Measurements from ENCODE around the gene C3orf52. TPM values are rescaled to one million over a fixed set of nuclear protein-coding genes. Genes with fewer than 3 reads are reported as not detected.

Gene C3orf52
- total and polyA plus RNA-seq, 2 experiments from 2014 or later, result 8.1 to 16.6 TPM

- Histone ChIP-seq H3K27me3 (ENCODE audit: insufficient read depth) (no peaks in the 10 kb centered on the region), H3K4me3 (no peak overlapping the region), H3K4me1 (ENCODE audit: insufficient read depth) (peaks cover 17% of the 10 kb centered on the region), H4K20me1 (replicated peaks; ENCODE audit: insufficient read depth) (no peaks in the 10 kb centered on the region), H3K4me2 (no peak overlapping the region), H3K9me2 (ENCODE audit: insufficient read depth) (no peaks in the 10 kb centered on the region), H3K27ac (ENCODE audit: low read depth) (no peak overlapping the region), H3F3A (replicated peaks; ENCODE audit: low read depth) (no peaks in the 10 kb centered on the region; the same call in 1 of the 2 replicates), H3K36me3 (ENCODE audit: insufficient read depth) (no peaks in the 10 kb centered on the region), H3K79me2 (replicated peaks; ENCODE audit: insufficient read depth) (no peaks in the 10 kb centered on the region), H2AFZ (no peak overlapping the region)
- no peaks in the 10 kb centered on the region for H3K9me3 Mint-ChIP-seq
- H3K4me1 Mint-ChIP-seq, result peaks cover 19% of the 10 kb centered on the region
- no peak overlapping the region for H3K4me3 Mint-ChIP-seq
- no peaks in the 10 kb centered on the region for H3K27me3 Mint-ChIP-seq (ENCODE audit: insufficient read depth, low read depth, poor library complexity)
- H3K27ac Mint-ChIP-seq, result no peak overlapping the region
- no peaks in the 10 kb centered on the region for H3K36me3 Mint-ChIP-seq (ENCODE audit: low read depth)
- no peak for ATAC-seq
- no peak for DNase-seq (ENCODE audit: low spot score)
- no peak for TF ChIP-seq POLR2AphosphoS5 (IDR thresholded peaks at IDR 0.05; ENCODE audit: low read depth)
- no peak for TF ChIP-seq CREB1 (CRISPR knock-in tag; IDR thresholded peaks at IDR 0.05; ENCODE audit: low read depth)
- no peak for TF ChIP-seq REST (IDR thresholded peaks at IDR 0.05; ENCODE audit: unreplicated experiment)
- no peak for TF ChIP-seq STAT1 (IDR thresholded peaks at IDR 0.05; ENCODE audit: unreplicated experiment)
- no peak for TF ChIP-seq ZNF114 (CRISPR knock-in tag; IDR thresholded peaks at IDR 0.05)
- TF ChIP-seq EZH2phosphoT487 (IDR thresholded peaks at IDR 0.05; ENCODE audit: unreplicated experiment), result no peak
- TF ChIP-seq NANOG (IDR thresholded peaks at IDR 0.05; ENCODE audit: borderline replicate concordance), result no peak
- no peak for TF ChIP-seq EZH2 (IDR thresholded peaks at IDR 0.05; ENCODE audit: low read depth, unreplicated experiment)
Measured at GRCh38 chr3:112047264-112047663, 38.9 kb upstream of the C3orf52 start.

DNA sequence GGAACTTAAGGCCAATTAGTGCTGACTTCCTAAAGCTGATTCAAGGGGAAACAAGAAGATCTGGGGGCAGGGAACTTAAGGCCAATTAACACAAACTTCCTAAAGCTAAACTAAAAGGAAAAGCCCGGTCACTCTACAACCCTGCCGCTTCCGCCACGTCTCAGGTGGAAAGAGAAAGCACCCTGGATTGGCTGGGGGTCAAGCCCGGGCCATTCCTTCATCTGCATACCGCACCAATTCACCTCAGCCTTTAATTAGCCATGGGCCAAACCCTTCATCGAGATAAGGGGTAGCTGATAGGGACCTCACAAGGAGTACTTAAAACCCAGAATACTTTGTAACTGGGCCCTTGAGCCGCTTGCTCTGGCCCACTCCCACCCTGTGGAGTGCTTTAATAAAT, 37.3 kb upstream of the C3orf52 start:
- Mint-ChIP-seq H3K4me3 (no peak overlapping the region), H3K36me3 (ENCODE audit: low read depth) (no peaks in the 10 kb centered on the region), H3K4me1 (peaks cover 32% of the 10 kb centered on the region), H3K27ac (no peak overlapping the region), H3K9me3 (no peaks in the 10 kb centered on the region), H3K27me3 (ENCODE audit: insufficient read depth, low read depth, poor library complexity) (no peaks in the 10 kb centered on the region)
- Histone ChIP-seq H2AFZ (peak overlapping the region; percentile 72; the same call in 1 of the 2 replicates), H3K36me3 (ENCODE audit: insufficient read depth) (no peaks in the 10 kb centered on the region), H3K27ac (ENCODE audit: low read depth) (no peak overlapping the region), H3K27me3 (ENCODE audit: insufficient read depth) (no peaks in the 10 kb centered on the region), H3F3A (replicated peaks; ENCODE audit: low read depth) (no peaks in the 10 kb centered on the region; the same call in 1 of the 2 replicates), H3K79me2 (replicated peaks; ENCODE audit: insufficient read depth) (no peaks in the 10 kb centered on the region), H4K20me1 (replicated peaks; ENCODE audit: insufficient read depth) (no peaks in the 10 kb centered on the region), H3K4me2 (peak overlapping the region; percentile 61), H3K9me2 (ENCODE audit: insufficient read depth) (no peaks in the 10 kb centered on the region), H3K4me3 (no peak overlapping the region), H3K4me1 (ENCODE audit: insufficient read depth) (peaks cover 22% of the 10 kb centered on the region)
- DNase-seq (ENCODE audit: low spot score), result peak; percentile 57
- ATAC-seq, result peak; percentile 90
- TF ChIP-seq EZH2 (IDR thresholded peaks at IDR 0.05; ENCODE audit: low read depth, unreplicated experiment), result no peak
- TF ChIP-seq REST (IDR thresholded peaks at IDR 0.05; ENCODE audit: unreplicated experiment), result no peak
- TF ChIP-seq JUNB (IDR thresholded peaks at IDR 0.05; ENCODE audit: unreplicated experiment), result no peak
- no peak for TF ChIP-seq EZH2phosphoT487 (IDR thresholded peaks at IDR 0.05; ENCODE audit: unreplicated experiment)
- TF ChIP-seq STAT1 (IDR thresholded peaks at IDR 0.05; ENCODE audit: unreplicated experiment), result no peak
- TF ChIP-seq ZNF331 (CRISPR knock-in tag; IDR thresholded peaks at IDR 0.05; ENCODE audit: low read depth), result no peak
- no peak for TF ChIP-seq ETS1 (IDR thresholded peaks at IDR 0.05)
- TF ChIP-seq NANOG (IDR thresholded peaks at IDR 0.05; ENCODE audit: borderline replicate concordance), result no peak
- TF ChIP-seq CREB1 (CRISPR knock-in tag; IDR thresholded peaks at IDR 0.05; ENCODE audit: low read depth), result no peak
- no peak for TF ChIP-seq ZNF114 (CRISPR knock-in tag; IDR thresholded peaks at IDR 0.05)
- no peak for TF ChIP-seq CTCF (conservative IDR thresholded peaks at IDR 0.05; ENCODE audit: low read depth in 2 of 2)
- no peak for TF ChIP-seq POLR2AphosphoS5 (IDR thresholded peaks at IDR 0.05; ENCODE audit: low read depth)

All from GM23338 (cell line).